Transverse colon (tissue), 4 donors: Measurements from ENCODE around the gene NDUFS6. TPM values are rescaled to one million over a fixed set of nuclear protein-coding genes. Genes with fewer than 3 reads are reported as not detected.

Experiments
- DNase-seq: peaks from one replicate; pipeline ENCODE4 v3.0.0-alpha.2; 2019
- H3K27ac ChIP-seq, 4 donors: fragments of 200-600 bp; sonication (generic); 2 replicates each; pipeline ENCODE4 v1.5.1; 2016 to 2018; ENCODE audit warnings: inconsistent platforms in 4 of 4
- H3K27me3 ChIP-seq: fragments of 200-600 bp; sonication (generic); 2 replicates; pipeline ENCODE4 v1.5.1; 2017; ENCODE audit warnings: inconsistent platforms
- H3K36me3 ChIP-seq, 4 donors: fragments of 200-600 bp; sonication (generic); 2 replicates each; pipeline ENCODE4 v1.5.1; 2017 to 2019; ENCODE audit warnings: inconsistent platforms in 4 of 4
- H3K4me1 ChIP-seq, 4 donors: fragments of 200-600 bp; sonication (generic); 2 replicates each; pipeline ENCODE4 v1.5.1; 2017 to 2020; ENCODE audit warnings: inconsistent platforms in 4 of 4
- H3K4me3 ChIP-seq, 4 donors: fragments of 200-600 bp; sonication (generic); 1 replicate in 1 of 4; 2 replicates in 3 of 4; pipeline versions ENCODE4 v1.5.1 to v1.6.1; 2017 to 2019; ENCODE audit warnings: inconsistent platforms in 4 of 4
- H3K9me3 ChIP-seq, 2 donors: fragments of 200-600 bp; sonication (generic); 2 replicates each; pipeline ENCODE4 v1.5.1; 2017 to 2019; ENCODE audit warnings: inconsistent platforms in 2 of 2
- EP300 ChIP-seq: sonication (generic); formaldehyde crosslinking; IDR thresholded peaks from one replicate; pipeline ENCODE4 v1.6.1; 2017; ENCODE audit warnings: antibody characterized with exemption, low read depth
- POLR2A ChIP-seq: fragments of 450-650 bp; IDR thresholded peaks from one replicate; pipeline ENCODE4 v1.6.1; 2016; ENCODE audit warnings: antibody characterized with exemption, mild to moderate bottlenecking, moderate library complexity
- POLR2AphosphoS5 ChIP-seq, 3 donors: sonication (generic); formaldehyde crosslinking; IDR thresholded peaks; one replicate each; pipeline ENCODE4 v1.6.1; 2016; ENCODE audit warnings: antibody characterized with exemption in 3 of 3
- WGBS, 2 donors: methylation state at CpG; one replicate each; pipeline ENCODE4 v1.1.5; 2018; ENCODE audit warnings: low coverage in 1 of 2; 5-methylcytosine and 5-hydroxymethylcytosine counted together
- in situ Hi-C, 4 donors: fragments of 200-750 bp; cut with MboI; loops; one replicate each; pipeline versions ENCODE4 v1.15.0 to v1.15.1; 2017; ENCODE audit warnings: low sequenced_read_pairs in 3 of 4, low pct_ligation_motif_present in 1 of 4, low pct_unique_long_range_greater_than_20kb in 1 of 4
- intact Hi-C: fragments of 100-400 bp; cut with DNase I; formaldehyde crosslinking; loops from one replicate; pipeline ENCODE4 v1.15.1; 2023; ENCODE audit warnings: low total_unique reads
- total RNA-seq, 4 donors: library from RNA; depleted of rRNA; stranded (reverse); fragments of >200 nt; gene quantifications; one replicate each; pipeline ENCODE4 v1.1.0, GENCODE V29; 2016
- TF ChIP-seq, protein P1 (sequence below), 5 experiments: fragments of 200-600 bp in 3 of 5; fragments of 450-650 bp in 2 of 5; sonication (generic) in 3 of 5; IDR thresholded peaks; 1 replicate in 2 of 5; 2 replicates in 3 of 5; pipeline ENCODE4 v1.5.1; 2016 to 2017; ENCODE audit warnings: antibody characterized with exemption in 5 of 5, inconsistent platforms in 3 of 5, mild to moderate bottlenecking in 2 of 5, moderate library complexity in 1 of 5

The NDUFS6 gene
- total RNA-seq, 4 donors from 2014 or later, result 36.4 to 133 (median 66.4) TPM

DNA sequence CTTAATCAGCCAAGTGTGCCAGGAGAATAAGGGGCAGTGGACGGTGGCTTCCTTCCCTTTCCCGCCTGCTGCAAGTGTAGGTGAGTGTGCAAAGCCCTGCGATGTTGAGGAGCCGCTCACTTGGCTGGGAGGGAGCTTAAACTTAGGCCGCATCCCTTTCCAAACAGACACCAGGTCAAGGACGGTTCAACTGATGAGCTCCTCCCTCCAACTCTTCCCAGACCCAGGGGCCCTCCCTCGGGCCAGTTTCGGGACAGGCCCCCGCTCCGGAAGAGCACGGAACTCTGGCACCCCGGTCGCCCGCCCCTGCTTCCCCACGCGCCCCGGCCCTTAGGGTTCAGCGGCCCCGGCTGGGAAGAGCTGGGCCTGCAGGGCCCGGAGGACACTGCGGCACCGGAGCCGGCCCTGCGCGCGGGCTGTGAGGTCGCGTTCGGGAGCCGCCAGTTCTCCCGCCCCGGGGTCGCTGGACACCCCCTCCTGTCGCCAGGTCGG, 2.1 kb upstream of the NDUFS6 start:
- peak; percentile 15 for DNase-seq
- peak overlapping the region; percentile 65 to 96 (median 80) for H3K4me3 ChIP-seq
- 1% methylated on average over 25 of the region's 35 CpGs; no CpG with 5 or more reads in 1 of the 2 donors for WGBS, 2 donors
- H3K36me3 ChIP-seq, result peaks cover 0 to 10% (median 5%) of the 10 kb centered on the region in 4 donors
- no peaks in the 10 kb centered on the region for H3K27me3 ChIP-seq
- H3K27ac ChIP-seq, result peak overlapping the region; percentile 84 to 90 (median 88)
- H3K9me3 ChIP-seq, result no peaks in the 10 kb centered on the region
- TF ChIP-seq EP300 (no peak), POLR2AphosphoS5 (IDR thresholded peaks at IDR 0.05) (no peak), POLR2A (no peak)
- TF ChIP-seq, protein P1, sequence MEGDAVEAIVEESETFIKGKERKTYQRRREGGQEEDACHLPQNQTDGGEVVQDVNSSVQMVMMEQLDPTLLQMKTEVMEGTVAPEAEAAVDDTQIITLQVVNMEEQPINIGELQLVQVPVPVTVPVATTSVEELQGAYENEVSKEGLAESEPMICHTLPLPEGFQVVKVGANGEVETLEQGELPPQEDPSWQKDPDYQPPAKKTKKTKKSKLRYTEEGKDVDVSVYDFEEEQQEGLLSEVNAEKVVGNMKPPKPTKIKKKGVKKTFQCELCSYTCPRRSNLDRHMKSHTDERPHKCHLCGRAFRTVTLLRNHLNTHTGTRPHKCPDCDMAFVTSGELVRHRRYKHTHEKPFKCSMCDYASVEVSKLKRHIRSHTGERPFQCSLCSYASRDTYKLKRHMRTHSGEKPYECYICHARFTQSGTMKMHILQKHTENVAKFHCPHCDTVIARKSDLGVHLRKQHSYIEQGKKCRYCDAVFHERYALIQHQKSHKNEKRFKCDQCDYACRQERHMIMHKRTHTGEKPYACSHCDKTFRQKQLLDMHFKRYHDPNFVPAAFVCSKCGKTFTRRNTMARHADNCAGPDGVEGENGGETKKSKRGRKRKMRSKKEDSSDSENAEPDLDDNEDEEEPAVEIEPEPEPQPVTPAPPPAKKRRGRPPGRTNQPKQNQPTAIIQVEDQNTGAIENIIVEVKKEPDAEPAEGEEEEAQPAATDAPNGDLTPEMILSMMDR (IDR thresholded peaks at IDR 0.05), result no peak
- intact Hi-C loops, result no loop called here
- peaks cover 12 to 38% (median 22%) of the 10 kb centered on the region in 4 donors for H3K4me1 ChIP-seq
- in situ Hi-C loops, result no loop called here

DNA sequence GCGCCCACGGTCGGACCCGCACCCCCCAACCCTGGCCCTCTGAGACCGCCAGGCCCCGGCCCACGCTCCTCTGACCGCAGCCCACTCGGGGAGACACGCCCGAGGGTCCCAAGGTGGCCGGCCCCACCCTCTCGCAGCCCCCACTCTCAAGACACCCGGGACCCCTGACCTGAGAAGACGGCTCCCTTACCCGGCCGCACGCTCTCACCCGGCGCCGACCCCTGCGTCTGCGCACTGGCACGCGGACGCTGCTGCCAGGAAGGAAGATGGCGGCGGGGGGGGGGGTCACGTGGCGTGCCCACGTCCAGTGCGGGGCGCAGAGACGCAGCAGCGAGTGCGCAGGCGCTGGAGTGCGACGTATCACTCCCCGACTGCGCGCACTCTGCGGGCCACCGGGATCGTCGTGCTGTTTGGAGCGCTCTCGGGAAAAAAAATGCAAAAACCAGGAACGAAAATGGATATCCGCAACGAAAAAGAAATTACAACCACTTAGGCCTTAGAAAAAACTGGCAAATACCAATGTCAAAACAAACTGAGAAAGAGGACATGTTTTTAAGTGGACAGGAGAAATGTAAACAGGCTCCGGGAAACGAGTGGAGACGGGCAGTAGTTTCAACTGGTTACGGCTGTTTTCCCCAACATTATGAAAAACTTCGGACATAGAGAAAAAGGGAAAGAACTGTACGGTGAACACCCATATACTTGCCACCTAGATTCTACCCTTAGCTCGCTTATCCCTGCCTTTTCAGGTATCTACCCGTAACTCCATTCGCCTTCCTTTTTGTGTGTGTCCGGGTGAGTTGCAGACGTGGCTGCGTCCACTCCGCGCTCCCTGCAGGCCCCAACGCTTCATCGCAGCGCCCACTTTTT, 1.4 kb upstream of the NDUFS6 start, which contains the start of gene MRPL36:
TSS of gene MRPL36 (minus strand) at position 236 of the 870 bp plus-strand sequence. CDS start 902 bp downstream, outside the sequence.
- H3K27me3 ChIP-seq, result no peaks in the 10 kb centered on the region
- TF ChIP-seq, protein P1 (IDR thresholded peaks at IDR 0.05), result no peak
- TF ChIP-seq POLR2A (peak; percentile 90), POLR2AphosphoS5 (IDR thresholded peaks at IDR 0.05) (peak; percentile 92 to 97 (median 94))
- DNase-seq, result peak; percentile 94
- H3K4me3 ChIP-seq, result peak within 1 kb of the TSS; percentile 65 to 96 (median 80)
- intact Hi-C loops (no loop called here), in situ Hi-C loops (no loop called here)
- H3K36me3 ChIP-seq, result peaks cover 0 to 14% (median 7%) of the 10 kb centered on the region in 4 donors
- H3K9me3 ChIP-seq, result no peaks in the 10 kb centered on the region
- peaks cover 12 to 38% (median 21%) of the 10 kb centered on the region in 4 donors for H3K4me1 ChIP-seq
- WGBS, 2 donors, result 10 to 17% methylated on average over 30 to 55 of the region's 68 CpGs
- H3K27ac ChIP-seq, result peak within 1 kb of the TSS; percentile 84 to 90 (median 88)

DNA sequence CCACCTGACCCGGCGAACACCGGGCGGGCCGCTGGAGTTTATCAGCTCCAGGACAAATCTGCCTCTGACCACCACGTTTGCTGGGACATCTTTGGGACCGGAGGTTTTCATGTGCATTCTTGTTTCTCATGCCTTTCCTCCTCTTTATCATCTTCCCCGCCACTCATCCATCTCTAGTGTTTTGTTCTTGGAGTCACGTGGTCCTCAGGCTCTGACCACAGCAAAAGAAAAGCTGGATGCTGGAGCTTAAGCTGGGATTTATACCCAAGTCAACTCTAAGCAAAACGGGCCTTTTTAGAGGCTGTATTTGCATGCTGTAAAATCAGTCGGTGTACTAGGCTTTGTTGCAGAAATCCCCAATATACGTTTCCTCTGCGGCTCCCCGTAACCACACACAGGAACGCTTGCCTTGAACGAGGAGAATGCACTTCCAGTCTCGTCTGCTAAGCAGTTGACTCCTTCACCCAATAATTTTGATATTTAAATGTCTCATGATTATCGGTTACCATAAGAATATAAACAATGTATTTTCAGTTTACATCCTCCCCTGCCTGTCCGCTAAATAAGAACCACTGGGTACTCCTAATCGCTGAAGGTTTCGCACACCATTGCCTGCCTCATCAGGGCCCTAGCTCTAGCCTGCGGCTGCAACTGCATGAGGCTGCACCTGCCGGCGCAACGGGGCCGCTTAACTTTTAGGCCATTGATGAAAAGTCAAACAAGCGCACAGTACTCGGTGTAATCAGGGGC, 560 bp upstream of the NDUFS6 start:
- intact Hi-C loops, result no loop called here
- in situ Hi-C loops, result no loop called here
- Histone ChIP-seq H3K27me3 (no peaks in the 10 kb centered on the region), H3K4me3 (peak overlapping the region; percentile 65 to 94 (median 80)), H3K27ac (peak overlapping the region; percentile 84 to 90 (median 88)), H3K9me3 (no peaks in the 10 kb centered on the region), H3K36me3 (peaks cover 0 to 20% (median 12%) of the 10 kb centered on the region in 4 donors), H3K4me1 (peaks cover 12 to 38% (median 21%) of the 10 kb centered on the region in 4 donors)
- TF ChIP-seq, protein P1 (IDR thresholded peaks at IDR 0.05), result no peak
- TF ChIP-seq EP300, result no peak
- no peak for TF ChIP-seq POLR2A
- peak; percentile 32 for DNase-seq
- 14 to 17% methylated on average over 18 to 28 of the region's 28 CpGs for WGBS, 2 donors

DNA sequence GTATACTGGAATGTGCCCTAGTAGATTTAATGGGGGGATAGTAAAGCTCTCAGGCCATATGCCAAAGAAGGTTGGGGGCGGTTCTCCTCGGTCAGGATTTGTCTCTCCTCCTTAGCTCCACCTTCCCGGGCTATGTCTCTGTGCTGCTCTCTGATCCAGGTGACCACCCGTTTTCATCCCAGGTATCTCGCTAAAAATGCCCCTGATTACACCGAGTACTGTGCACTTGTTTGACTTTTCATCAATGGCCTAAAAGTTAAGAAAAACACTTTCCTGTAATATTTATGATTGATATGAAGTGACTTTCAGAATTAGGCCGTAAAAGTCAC, 724 bp downstream of the NDUFS6 start:
- peaks cover 0 to 22% (median 13%) of the 10 kb centered on the region in 4 donors for H3K36me3 ChIP-seq
- DNase-seq, result no peak
- in situ Hi-C loops, result no loop called here
- peak overlapping the region; percentile 65 to 94 (median 80) for H3K4me3 ChIP-seq
- H3K27me3 ChIP-seq, result no peaks in the 10 kb centered on the region
- intact Hi-C loops, result no loop called here
- no peaks in the 10 kb centered on the region for H3K9me3 ChIP-seq
- 9 to 15% methylated on average over 7 of the region's 7 CpGs for WGBS, 2 donors
- H3K27ac ChIP-seq, result peak overlapping the region; percentile 84 to 90 (median 88)
- TF ChIP-seq EP300, result no peak
- TF ChIP-seq, protein P1 (IDR thresholded peaks at IDR 0.05), result no peak
- no peak for TF ChIP-seq POLR2A
- TF ChIP-seq POLR2AphosphoS5 (IDR thresholded peaks at IDR 0.05), result no peak
- peaks cover 12 to 38% (median 21%) of the 10 kb centered on the region in 4 donors for H3K4me1 ChIP-seq
